ENCODE measurements around the gene GAN.

DNA sequence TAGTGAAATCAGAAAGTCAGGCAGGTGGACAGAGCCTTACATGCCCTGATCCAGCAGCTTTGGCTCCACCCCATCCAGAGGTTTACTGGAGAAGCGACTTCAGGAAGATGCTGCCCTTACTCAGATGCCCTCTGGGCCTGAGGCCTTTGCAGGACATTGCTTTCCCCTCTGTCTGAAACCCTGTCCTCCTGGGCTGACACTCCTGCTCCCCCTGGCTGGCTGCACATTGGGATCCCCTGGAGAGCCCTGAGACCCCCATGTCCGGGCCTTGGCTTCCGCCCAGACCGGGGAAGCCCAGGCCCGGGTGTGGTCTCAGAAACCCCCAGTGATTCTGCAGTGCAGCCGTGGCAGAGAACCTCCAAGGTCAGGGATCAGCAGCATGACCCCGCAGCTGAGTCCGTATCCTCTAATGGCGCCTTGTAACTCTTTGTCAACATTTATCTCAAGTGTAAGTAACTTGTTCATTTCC, 39.7 kb upstream of the GAN start:
- TF ChIP-seq RCOR1 (IDR thresholded peaks at IDR 0.05; ENCODE audit: borderline replicate concordance in 1 of 2, low read depth in 2 of 2, low read length in 2 of 2) (no peak), POLR2AphosphoS2 (IDR thresholded peaks at IDR 0.05; ENCODE audit: low read length) (no peak)
